IMR-90 (cell line): ENCODE measurements around the gene CAMTA1. TPM values are rescaled to one million over a fixed set of nuclear protein-coding genes. Genes with fewer than 3 reads are reported as not detected.

Experiments
- ATAC-seq: fragments of 200-7000 bp; cut with Tn5 transposase; 2 replicates; pipeline ENCODE4 v1.9.1; 2020; ENCODE audit warnings: low read depth, mild to moderate bottlenecking, moderate library complexity
- BruUV-seq: library from RNA; stranded (reverse); fragments of 400-500 nt; replicated peaks from 2 replicates; lab custom pipeline; 2021; lab: Mats Ljungman, UMichigan
- CTCF ChIA-PET: fragments of 300-600 bp; formaldehyde crosslinking; extraction: SDS; loops from one replicate; lab custom pipeline; 2021; ENCODE audit warnings: antibody characterized with exemption; lab: Yijun Ruan, JAX
- POLR2A ChIA-PET: fragments of 300-600 bp; sonication (Branson Sonifier 250); formaldehyde crosslinking; loops from one replicate; lab custom pipeline; 2022; ENCODE audit warnings: antibody characterized with exemption; ENCODE audit not compliant: unreplicated experiment; lab: Charles Lee
- DNase-seq: peaks from one replicate; pipeline ENCODE4 v3.0.0; 2013
- H2AFZ ChIP-seq: replicated peaks from 2 replicates; pipeline ENCODE3; 2013; ENCODE audit warnings: low read length, mild to moderate bottlenecking; ENCODE audit not compliant: poor library complexity
- H2AK5ac ChIP-seq: 2 replicates; pipeline ENCODE4 v1.6.1; 2013; ENCODE audit warnings: low read depth, low read length, inconsistent platforms
- H2AK9ac ChIP-seq: replicated peaks from 2 replicates; pipeline ENCODE3; 2013; ENCODE audit warnings: mild to moderate bottlenecking, low read depth, low read length, moderate library complexity; ENCODE audit not compliant: poor library complexity
- H2BK120ac ChIP-seq: 2 replicates; pipeline ENCODE4 v1.6.1; 2013; ENCODE audit warnings: low read depth, low read length, inconsistent platforms
- H2BK15ac ChIP-seq: 3 replicates; pipeline ENCODE4 v1.6.1; 2013; ENCODE audit warnings: low read depth, low read length, inconsistent platforms
- H2BK20ac ChIP-seq: 2 replicates; pipeline ENCODE4 v1.6.1; 2013; ENCODE audit warnings: low read depth, mild to moderate bottlenecking, inconsistent platforms, low read length, moderate library complexity
- H2BK5ac ChIP-seq: 2 replicates; pipeline ENCODE4 v1.6.1; 2013; ENCODE audit warnings: mild to moderate bottlenecking, low read depth, low read length, inconsistent platforms; ENCODE audit not compliant: poor library complexity, severe bottlenecking
- H3K14ac ChIP-seq: replicated peaks from 2 replicates; pipeline ENCODE4 v1.6.1; 2013; ENCODE audit warnings: low read depth, low read length, inconsistent platforms
- H3K18ac ChIP-seq: 2 replicates; pipeline ENCODE4 v1.6.1; 2013; ENCODE audit warnings: low read depth, low read length, control low read depth
- H3K23ac ChIP-seq: 2 replicates; pipeline ENCODE4 v1.6.1; 2013; ENCODE audit warnings: low read depth, low read length, inconsistent platforms
- H3K27ac ChIP-seq: 2 replicates; pipeline ENCODE4 v1.5.1; 2013; ENCODE audit warnings: mild to moderate bottlenecking, control low read depth, low read length; ENCODE audit not compliant: insufficient read depth
- H3K27me3 ChIP-seq: 2 replicates; pipeline ENCODE4 v1.6.1; 2013; ENCODE audit warnings: low read length; ENCODE audit not compliant: control insufficient read depth, insufficient read depth
- H3K36me3 ChIP-seq: 2 replicates; pipeline ENCODE4 v1.6.1; 2013; ENCODE audit warnings: low read length, mixed read lengths; ENCODE audit not compliant: control insufficient read depth, insufficient read depth
- H3K4ac ChIP-seq: 2 replicates; pipeline ENCODE4 v1.6.1; 2013; ENCODE audit warnings: low read depth, low read length, inconsistent platforms
- H3K4me1 ChIP-seq: 2 replicates; pipeline ENCODE4 v1.6.1; 2013; ENCODE audit warnings: low read length, mixed read lengths; ENCODE audit not compliant: control insufficient read depth, insufficient read depth
- H3K4me2 ChIP-seq: 2 replicates; pipeline ENCODE4 v1.6.1; 2013; ENCODE audit warnings: low read depth, mild to moderate bottlenecking, control low read depth, low read length, moderate library complexity
- H3K4me3 ChIP-seq: 2 replicates; pipeline ENCODE4 v1.5.1; 2013; ENCODE audit warnings: low read depth, mild to moderate bottlenecking, control low read depth, low read length, moderate library complexity; ENCODE audit not compliant: insufficient read depth
- H3K56ac ChIP-seq: 2 replicates; pipeline ENCODE4 v1.6.1; 2013; ENCODE audit warnings: low read length, inconsistent platforms; ENCODE audit not compliant: insufficient read depth; ENCODE audit errors: extremely low read depth
- H3K79me1 ChIP-seq, 2 experiments: 2 replicates each; pipeline ENCODE4 v1.6.1; 2013; ENCODE audit warnings: low read length in 2 of 2, inconsistent platforms in 1 of 2, low read depth in 1 of 2
- H3K9ac ChIP-seq: 2 replicates; pipeline ENCODE4 v1.6.1; 2013; ENCODE audit warnings: low read depth, low read length, control low read depth
- H3K9me1 ChIP-seq: 2 replicates; pipeline ENCODE4 v1.6.1; 2013; ENCODE audit warnings: low read length, inconsistent platforms; ENCODE audit not compliant: insufficient read depth
- H3K9me3 ChIP-seq: 2 replicates; pipeline ENCODE4 v1.6.1; 2013; ENCODE audit warnings: low read length; ENCODE audit not compliant: control insufficient read depth, insufficient read depth
- H4K20me1 ChIP-seq: 2 replicates; pipeline ENCODE4 v1.6.1; 2013; ENCODE audit warnings: low read length, inconsistent platforms; ENCODE audit not compliant: insufficient read depth
- H4K5ac ChIP-seq: 2 replicates; pipeline ENCODE4 v1.6.1; 2013; ENCODE audit warnings: mild to moderate bottlenecking, low read depth, low read length, control low read depth
- H4K8ac ChIP-seq, 2 experiments: 2 replicates each; pipeline ENCODE4 v1.6.1; 2013; ENCODE audit warnings: low read depth in 2 of 2, low read length in 2 of 2, control low read depth in 1 of 2, inconsistent platforms in 1 of 2
- H4K91ac ChIP-seq: 2 replicates; pipeline ENCODE4 v1.6.1; 2013; ENCODE audit warnings: low read depth, low read length, inconsistent platforms; ENCODE audit not compliant: insufficient read depth
- BHLHE40 ChIP-seq: fragments of 150-350 bp; IDR thresholded peaks from 2 replicates; pipeline ENCODE4 v1.6.1; 2016; ENCODE audit warnings: mild to moderate bottlenecking, low read depth, low read length
- CEBPB ChIP-seq: IDR thresholded peaks from 2 replicates; pipeline ENCODE4 v1.6.1; 2012; ENCODE audit warnings: low read depth, low read length, improper control_type of control experiment
- CHD1 ChIP-seq: IDR thresholded peaks from 2 replicates; pipeline ENCODE4 v1.6.1; 2012; ENCODE audit warnings: low read depth, low read length, improper control_type of control experiment
- FOS ChIP-seq: fragments of 150-350 bp; IDR thresholded peaks from 2 replicates; pipeline ENCODE4 v1.6.1; 2016; ENCODE audit warnings: low read depth, low read length
- MAFK ChIP-seq: IDR thresholded peaks from 2 replicates; pipeline ENCODE4 v1.6.1; 2012; ENCODE audit warnings: low read depth, low read length, improper control_type of control experiment
- MAZ ChIP-seq: IDR thresholded peaks from 2 replicates; pipeline ENCODE4 v1.6.1; 2012; ENCODE audit warnings: low read depth, mild to moderate bottlenecking, low read length, improper control_type of control experiment, moderate library complexity, borderline replicate concordance
- MXI1 ChIP-seq: IDR thresholded peaks from 2 replicates; pipeline ENCODE4 v1.6.1; 2012; ENCODE audit warnings: low read depth, mild to moderate bottlenecking, low read length, moderate library complexity, borderline replicate concordance
- NFE2L2 ChIP-seq: fragments of 150-350 bp; IDR thresholded peaks from 2 replicates; pipeline ENCODE4 v1.6.1; 2016; ENCODE audit warnings: low read depth, mild to moderate bottlenecking, low read length
- POLR2A ChIP-seq: IDR thresholded peaks from 2 replicates; pipeline ENCODE4 v1.6.1; 2012; ENCODE audit warnings: mild to moderate bottlenecking, low read depth, low read length
- RAD21 ChIP-seq: IDR thresholded peaks from 2 replicates; pipeline ENCODE4 v1.6.1; 2012; ENCODE audit warnings: low read length, improper control_type of control experiment
- RCOR1 ChIP-seq: IDR thresholded peaks from 2 replicates; pipeline ENCODE4 v1.6.1; 2012; ENCODE audit warnings: mild to moderate bottlenecking, low read length, improper control_type of control experiment; ENCODE audit not compliant: insufficient replicate concordance
- RFX5 ChIP-seq: IDR thresholded peaks from 2 replicates; pipeline ENCODE4 v1.8.0; 2012; ENCODE audit warnings: low read depth, mild to moderate bottlenecking, low read length, moderate library complexity
- SMC3 ChIP-seq: fragments of 150-350 bp; IDR thresholded peaks from 2 replicates; pipeline ENCODE4 v1.6.1; 2016; ENCODE audit warnings: low read depth, mild to moderate bottlenecking, antibody characterized with exemption, low read length, moderate library complexity
- whole genome bisulfite sequencing, 2 experiments: methylation state at CpG; one replicate each; pipeline versions ENCODE4 v1.1.5 to v1.1.7; 2013; ENCODE audit warnings: missing lambda C conversion rate in 2 of 2; ENCODE audit not compliant: insufficient read length in 1 of 2; ENCODE audit errors: extremely low coverage in 2 of 2; 5-methylcytosine and 5-hydroxymethylcytosine counted together
- dilution Hi-C: fragments of 300-500 bp; cut with HindIII; formaldehyde crosslinking; loops from one replicate; pipeline ENCODE4 v1.14.3; 2018; ENCODE audit warnings: low sequenced_read_pairs; ENCODE audit not compliant: unreplicated experiment
- in situ Hi-C: fragments of 300-500 bp; cut with MboI; formaldehyde crosslinking; loops from 3 replicates; pipeline ENCODE4 v1.14.3; 2019; ENCODE audit warnings: low sequenced_read_pairs, inconsistent platforms, mixed read lengths
- intact Hi-C: fragments of 100-400 bp; cut with micrococcal nuclease; formaldehyde crosslinking; loops from 2 replicates; pipeline ENCODE4 v1.10.0; 2022
- polyA plus RNA-seq, 3 experiments: library from polyadenylated mRNA; depleted of rRNA; stranded (reverse); fragments of >200 nt; gene quantifications; 2 replicates each; pipeline ENCODE4 v1.2.3, GENCODE V29; 2012; ENCODE audit warnings: low replicate concordance in 1 of 3
- total RNA-seq: library from RNA; depleted of rRNA; stranded (reverse); fragments of >200 nt; gene quantifications from 2 replicates; pipeline ENCODE4 v1.2.3, GENCODE V29; 2012
- TF ChIP-seq, protein P1 (sequence below): conservative IDR thresholded peaks from 2 replicates; pipeline ENCODE4 v1.5.1; 2012; ENCODE audit warnings: mild to moderate bottlenecking, low read depth, low read length, improper control_type of control experiment
- TF ChIP-seq, protein P2 (sequence below): fragments of 150-350 bp; IDR thresholded peaks from 2 replicates; pipeline ENCODE4 v1.6.1; 2017; ENCODE audit warnings: mild to moderate bottlenecking, antibody characterized with exemption, low read length, low read depth
- TF ChIP-seq, protein P3 (sequence below): fragments of 150-350 bp; IDR thresholded peaks from 2 replicates; pipeline ENCODE4 v1.6.1; 2016; ENCODE audit warnings: low read depth, mild to moderate bottlenecking, low read length, moderate library complexity, borderline replicate concordance

The CAMTA1 gene
- total and polyA plus RNA-seq, 2 of the 4 experiments (the other 2 are of a cell fraction), result 35.5 to 74.3 TPM

DNA sequence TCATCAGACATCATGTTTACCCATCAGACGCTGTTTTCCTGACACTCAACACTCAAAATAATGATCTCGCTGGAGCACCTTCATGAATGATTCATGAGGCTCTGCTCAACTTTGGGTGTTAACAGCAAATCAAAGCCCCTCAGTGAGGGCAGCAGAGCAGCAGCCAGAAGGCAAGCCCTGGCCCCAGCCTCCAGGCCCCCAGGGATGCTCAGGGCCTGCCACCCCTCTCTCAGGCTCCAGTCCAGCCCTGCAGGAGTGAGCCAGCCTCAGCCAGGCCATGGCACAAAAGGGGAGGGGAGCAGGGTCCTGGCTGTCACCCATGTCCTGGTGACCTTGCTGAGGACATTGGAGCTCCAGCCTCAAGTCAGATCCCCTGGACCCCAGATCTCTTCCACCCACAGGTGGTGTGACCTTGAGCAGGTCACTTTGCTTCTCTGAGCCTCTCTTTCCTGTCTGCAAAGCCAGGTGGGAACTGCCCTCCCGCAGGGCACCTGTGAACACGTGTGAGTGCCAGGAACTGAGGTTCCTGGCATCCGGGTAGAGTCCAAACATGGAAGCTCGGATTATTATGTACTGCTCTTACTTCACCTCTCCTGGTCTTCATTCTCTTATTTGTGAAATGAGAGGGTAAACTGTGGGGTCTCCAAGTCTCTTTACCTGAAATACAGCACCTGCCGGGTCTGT, 824.2 kb downstream of the CAMTA1 start:
- ATAC-seq, result no peak
- H3K79me1 ChIP-seq, result no peaks in the 10 kb centered on the region
- in situ Hi-C loops, result no loop called here
- peaks cover 7% of the 10 kb centered on the region; the same call in 1 of the 2 replicates for H3K27me3 ChIP-seq
- H3K14ac ChIP-seq, result no peak overlapping the region
- H3K9me1 ChIP-seq, result no peaks in the 10 kb centered on the region
- no peaks in the 10 kb centered on the region for H4K20me1 ChIP-seq
- H3K18ac ChIP-seq, result no peak overlapping the region
- dilution Hi-C loops, result no loop called here
- H4K5ac ChIP-seq, result no peak overlapping the region
- H3K27ac ChIP-seq, result no peak overlapping the region
- no peak overlapping the region for H3K4ac ChIP-seq
- no peak overlapping the region for H3K4me2 ChIP-seq
- no TSS peak for BruUV-seq
- no peak overlapping the region for H4K91ac ChIP-seq
- H3K23ac ChIP-seq, result no peak overlapping the region
- H2BK120ac ChIP-seq, result no peak overlapping the region
- no peak overlapping the region for H2AFZ ChIP-seq
- WGBS, 2 experiments, result 100% methylated on average over 2 of the region's 7 CpGs; no CpG with 5 or more reads in 1 of the 2 experiments
- H3K4me3 ChIP-seq, result no peak overlapping the region
- H3K9ac ChIP-seq, result no peak overlapping the region
- H2BK5ac ChIP-seq, result no peak overlapping the region
- no peak for DNase-seq
- H3K56ac ChIP-seq, result no peak overlapping the region
- no peak overlapping the region for H2BK20ac ChIP-seq
- no peaks in the 10 kb centered on the region; the same call in 1 of the 2 replicates for H3K9me3 ChIP-seq
- no peaks in the 10 kb centered on the region for H3K4me1 ChIP-seq
- ChIA-PET POLR2A (no interaction called here), CTCF (no interaction called here)
- intact Hi-C loops, result no loop called here
- no peak overlapping the region for H4K8ac ChIP-seq
- no peak overlapping the region for H2BK15ac ChIP-seq
- no peak overlapping the region for H2AK9ac ChIP-seq
- H2AK5ac ChIP-seq, result no peak overlapping the region
- no peak for TF ChIP-seq CEBPB
- no peak for TF ChIP-seq RAD21
- TF ChIP-seq POLR2A, result no peak
- TF ChIP-seq MXI1, result no peak
- no peak for TF ChIP-seq BHLHE40
- TF ChIP-seq, protein P1, sequence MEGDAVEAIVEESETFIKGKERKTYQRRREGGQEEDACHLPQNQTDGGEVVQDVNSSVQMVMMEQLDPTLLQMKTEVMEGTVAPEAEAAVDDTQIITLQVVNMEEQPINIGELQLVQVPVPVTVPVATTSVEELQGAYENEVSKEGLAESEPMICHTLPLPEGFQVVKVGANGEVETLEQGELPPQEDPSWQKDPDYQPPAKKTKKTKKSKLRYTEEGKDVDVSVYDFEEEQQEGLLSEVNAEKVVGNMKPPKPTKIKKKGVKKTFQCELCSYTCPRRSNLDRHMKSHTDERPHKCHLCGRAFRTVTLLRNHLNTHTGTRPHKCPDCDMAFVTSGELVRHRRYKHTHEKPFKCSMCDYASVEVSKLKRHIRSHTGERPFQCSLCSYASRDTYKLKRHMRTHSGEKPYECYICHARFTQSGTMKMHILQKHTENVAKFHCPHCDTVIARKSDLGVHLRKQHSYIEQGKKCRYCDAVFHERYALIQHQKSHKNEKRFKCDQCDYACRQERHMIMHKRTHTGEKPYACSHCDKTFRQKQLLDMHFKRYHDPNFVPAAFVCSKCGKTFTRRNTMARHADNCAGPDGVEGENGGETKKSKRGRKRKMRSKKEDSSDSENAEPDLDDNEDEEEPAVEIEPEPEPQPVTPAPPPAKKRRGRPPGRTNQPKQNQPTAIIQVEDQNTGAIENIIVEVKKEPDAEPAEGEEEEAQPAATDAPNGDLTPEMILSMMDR, result no peak
- no peak for TF ChIP-seq FOS
- no peak for TF ChIP-seq NFE2L2
- TF ChIP-seq, protein P2, sequence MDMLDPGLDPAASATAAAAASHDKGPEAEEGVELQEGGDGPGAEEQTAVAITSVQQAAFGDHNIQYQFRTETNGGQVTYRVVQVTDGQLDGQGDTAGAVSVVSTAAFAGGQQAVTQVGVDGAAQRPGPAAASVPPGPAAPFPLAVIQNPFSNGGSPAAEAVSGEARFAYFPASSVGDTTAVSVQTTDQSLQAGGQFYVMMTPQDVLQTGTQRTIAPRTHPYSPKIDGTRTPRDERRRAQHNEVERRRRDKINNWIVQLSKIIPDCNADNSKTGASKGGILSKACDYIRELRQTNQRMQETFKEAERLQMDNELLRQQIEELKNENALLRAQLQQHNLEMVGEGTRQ, result no peak
- no peak for TF ChIP-seq RCOR1
- TF ChIP-seq CHD1, result no peak
- no peak for TF ChIP-seq MAFK
- TF ChIP-seq MAZ, result no peak
- TF ChIP-seq RFX5, result no peak
- TF ChIP-seq SMC3, result no peak
- TF ChIP-seq, protein P3, sequence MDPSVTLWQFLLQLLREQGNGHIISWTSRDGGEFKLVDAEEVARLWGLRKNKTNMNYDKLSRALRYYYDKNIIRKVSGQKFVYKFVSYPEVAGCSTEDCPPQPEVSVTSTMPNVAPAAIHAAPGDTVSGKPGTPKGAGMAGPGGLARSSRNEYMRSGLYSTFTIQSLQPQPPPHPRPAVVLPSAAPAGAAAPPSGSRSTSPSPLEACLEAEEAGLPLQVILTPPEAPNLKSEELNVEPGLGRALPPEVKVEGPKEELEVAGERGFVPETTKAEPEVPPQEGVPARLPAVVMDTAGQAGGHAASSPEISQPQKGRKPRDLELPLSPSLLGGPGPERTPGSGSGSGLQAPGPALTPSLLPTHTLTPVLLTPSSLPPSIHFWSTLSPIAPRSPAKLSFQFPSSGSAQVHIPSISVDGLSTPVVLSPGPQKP, result no peak
- H3K36me3 ChIP-seq, result no peaks in the 10 kb centered on the region
